Lower leg skin (tissue), 4 donors: ENCODE results near the gene ZNF839. TPM values are rescaled to one million over a fixed set of nuclear protein-coding genes. Genes with fewer than 3 reads are reported as not detected.

ENCODE experiments used
- DNase-seq, 2 donors: peaks; one replicate each; pipeline ENCODE4 v3.0.0-alpha.2; 2019; ENCODE audit warnings: low spot score in 2 of 2
- H3K4me3 ChIP-seq: fragments of 200-600 bp; sonication (generic); 2 replicates; pipeline ENCODE4 v1.5.1; 2017; ENCODE audit warnings: mild to moderate bottlenecking, low read depth; ENCODE audit not compliant: poor library complexity, severe bottlenecking
- POLR2A ChIP-seq, 2 donors: fragments of 450-650 bp; IDR thresholded peaks; one replicate each; pipeline ENCODE4 v1.6.1; 2016 to 2017; ENCODE audit warnings: antibody characterized with exemption in 2 of 2, mild to moderate bottlenecking in 1 of 2, moderate library complexity in 1 of 2
- WGBS, 2 donors: methylation state at CpG; one replicate each; pipeline ENCODE4 v1.1.5; 2018; 5-methylcytosine and 5-hydroxymethylcytosine counted together
- intact Hi-C: fragments of 100-400 bp; cut with DNase I; formaldehyde crosslinking; loops from one replicate; pipeline ENCODE4 v1.15.0; 2023; ENCODE audit warnings: low total_unique reads
- total RNA-seq, 4 donors: library from RNA; depleted of rRNA; stranded (reverse); fragments of >200 nt; gene quantifications; one replicate each; pipeline ENCODE4 v1.1.0, GENCODE V29; 2016
- TF ChIP-seq, protein P1 (sequence below), 3 donors: fragments of 450-650 bp; IDR thresholded peaks; one replicate each; pipeline ENCODE4 v1.5.1; 2016; ENCODE audit warnings: antibody characterized with exemption in 3 of 3, mild to moderate bottlenecking in 3 of 3, moderate library complexity in 2 of 3

The ZNF839 gene
- total RNA-seq, result 10 to 100 TPM; 10.7 to 15.2 (median 13.6) TPM

DNA sequence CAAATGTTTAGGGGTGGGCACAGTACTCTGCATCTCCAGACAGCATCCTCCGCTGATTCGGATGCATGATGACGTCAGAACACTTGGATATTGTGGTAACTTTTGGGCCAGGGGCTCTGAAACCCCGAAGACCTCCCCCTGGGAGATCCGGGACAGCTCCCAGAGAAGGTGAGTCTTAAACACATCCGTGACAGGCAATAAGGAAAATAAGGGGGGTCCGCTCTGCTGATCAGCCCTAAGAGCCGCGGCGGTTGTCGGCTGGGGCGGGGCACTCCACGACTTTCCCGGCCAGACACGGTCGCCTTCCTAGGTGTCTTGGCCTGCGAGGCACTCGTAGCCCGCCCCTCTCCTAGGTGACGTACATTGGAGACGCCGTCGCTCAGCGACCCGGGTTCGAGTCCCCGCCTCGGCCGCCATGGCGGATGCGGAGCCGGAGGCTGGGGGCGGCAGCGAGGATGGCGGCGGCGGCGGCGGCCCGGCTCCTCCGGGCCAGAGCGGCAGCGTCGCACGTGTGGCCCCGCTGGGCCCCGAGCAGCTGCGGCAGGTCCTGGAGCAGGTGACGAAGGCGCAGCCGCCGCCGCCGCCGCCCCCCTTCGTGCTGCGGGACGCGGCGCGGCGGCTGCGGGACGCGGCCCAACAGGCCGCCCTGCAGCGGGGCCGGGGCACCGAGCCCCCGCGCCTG is at the start of gene ZNF839:
ZNF839 (plus strand) TSS at position 396 of the 682 bp plus-strand sequence; CDS start at position 416, 20 bp downstream.
- no peak for TF ChIP-seq POLR2A (IDR thresholded peaks at IDR 0.05)
- TF ChIP-seq, protein P1, sequence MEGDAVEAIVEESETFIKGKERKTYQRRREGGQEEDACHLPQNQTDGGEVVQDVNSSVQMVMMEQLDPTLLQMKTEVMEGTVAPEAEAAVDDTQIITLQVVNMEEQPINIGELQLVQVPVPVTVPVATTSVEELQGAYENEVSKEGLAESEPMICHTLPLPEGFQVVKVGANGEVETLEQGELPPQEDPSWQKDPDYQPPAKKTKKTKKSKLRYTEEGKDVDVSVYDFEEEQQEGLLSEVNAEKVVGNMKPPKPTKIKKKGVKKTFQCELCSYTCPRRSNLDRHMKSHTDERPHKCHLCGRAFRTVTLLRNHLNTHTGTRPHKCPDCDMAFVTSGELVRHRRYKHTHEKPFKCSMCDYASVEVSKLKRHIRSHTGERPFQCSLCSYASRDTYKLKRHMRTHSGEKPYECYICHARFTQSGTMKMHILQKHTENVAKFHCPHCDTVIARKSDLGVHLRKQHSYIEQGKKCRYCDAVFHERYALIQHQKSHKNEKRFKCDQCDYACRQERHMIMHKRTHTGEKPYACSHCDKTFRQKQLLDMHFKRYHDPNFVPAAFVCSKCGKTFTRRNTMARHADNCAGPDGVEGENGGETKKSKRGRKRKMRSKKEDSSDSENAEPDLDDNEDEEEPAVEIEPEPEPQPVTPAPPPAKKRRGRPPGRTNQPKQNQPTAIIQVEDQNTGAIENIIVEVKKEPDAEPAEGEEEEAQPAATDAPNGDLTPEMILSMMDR (IDR thresholded peaks at IDR 0.05), result no peak
- intact Hi-C loops, result loop anchor here (10.0 kb wide), 1 partner anchor 355 kb away; the partner anchor contains the start of gene DYNC1H1
- H3K4me3 ChIP-seq, result peak within 1 kb of the TSS; percentile 51
- 0% methylated on average over 6 to 38 of the region's 71 CpGs for WGBS, 2 donors
- peak; percentile 89 to 98 for DNase-seq

- intact Hi-C loops, result no loop called here
- DNase-seq, result no peak
- WGBS, 2 donors, result 90 to 97% methylated on average over 5 of the region's 5 CpGs
- TF ChIP-seq POLR2A (IDR thresholded peaks at IDR 0.05), result no peak
- TF ChIP-seq, protein P1 (IDR thresholded peaks at IDR 0.05), result no peak
- no peak overlapping the region for H3K4me3 ChIP-seq
Measured at GRCh38 chr14:102272392-102272791, 47.2 kb upstream of the ZNF839 start.

DNA sequence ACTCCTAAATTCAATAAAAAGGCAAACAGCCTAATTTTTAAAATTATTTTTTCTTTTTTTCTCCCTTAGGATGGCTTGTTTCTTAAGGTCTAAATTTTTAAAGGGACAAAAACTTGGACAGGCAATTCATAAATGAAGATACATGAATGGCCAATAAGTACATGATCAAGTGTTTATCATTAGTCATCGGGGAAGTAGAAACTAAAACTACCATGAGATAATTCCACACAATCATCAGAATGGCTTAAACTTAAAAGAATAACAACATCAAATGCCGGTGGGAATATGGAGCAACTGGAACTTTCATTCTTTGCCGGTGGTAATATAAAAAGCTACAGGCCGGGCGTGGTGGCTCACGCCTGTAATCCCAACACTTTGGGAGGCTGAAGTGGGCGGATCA is 43.7 kb upstream of the ZNF839 start:
- WGBS, 2 donors, result 96 to 97% methylated on average over 7 of the region's 7 CpGs
- TF ChIP-seq, protein P1 (IDR thresholded peaks at IDR 0.05), result no peak
- TF ChIP-seq POLR2A (IDR thresholded peaks at IDR 0.05), result no peak
- DNase-seq, result no peak
- intact Hi-C loops, result no loop called here
- H3K4me3 ChIP-seq, result no peak overlapping the region

DNA sequence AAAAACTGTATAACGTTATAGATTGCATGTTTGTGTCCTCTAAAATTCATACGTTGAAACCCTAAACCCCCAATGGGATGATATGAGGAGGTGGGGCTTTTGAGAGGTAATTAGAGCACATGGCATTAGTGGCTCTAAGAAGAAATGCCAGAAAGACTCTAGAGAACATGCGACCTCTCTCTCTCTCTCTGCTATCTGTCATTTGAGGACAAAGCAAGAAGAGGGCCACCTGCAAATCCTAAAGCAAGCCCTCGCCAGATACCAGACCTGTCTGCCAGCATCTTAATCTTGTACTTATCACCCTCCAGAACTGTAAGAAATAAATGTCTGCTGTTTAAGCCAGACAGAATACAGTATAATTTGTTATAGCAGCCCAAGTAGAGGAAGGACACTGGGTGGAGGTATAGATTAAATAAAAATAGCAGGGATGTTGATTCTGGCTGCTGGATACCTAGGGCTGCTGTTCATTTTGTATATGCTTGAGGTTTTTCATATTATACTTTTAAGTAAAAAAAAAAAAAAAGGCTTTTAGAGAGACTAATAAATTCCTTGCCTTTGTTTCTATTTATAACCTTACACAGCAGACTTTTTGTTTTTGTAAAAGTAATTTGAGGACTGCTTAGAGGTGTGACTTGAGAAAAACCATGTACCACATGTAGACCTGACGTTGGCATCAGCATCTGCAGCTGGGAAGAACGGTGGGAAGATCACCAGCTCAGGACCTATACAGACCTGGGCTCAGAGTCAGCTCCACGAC is 41.5 kb upstream of the ZNF839 start:
- no peak overlapping the region for H3K4me3 ChIP-seq
- 74 to 80% methylated on average over 7 of the region's 7 CpGs for WGBS, 2 donors

GRCh38 chr14:102278631-102278935 is 41.0 kb upstream of the ZNF839 start:
- intact Hi-C loops, result no loop called here
- TF ChIP-seq POLR2A (IDR thresholded peaks at IDR 0.05), result no peak
- no peak overlapping the region for H3K4me3 ChIP-seq
- 90 to 93% methylated on average over 6 of the region's 6 CpGs for WGBS, 2 donors
- peak in 1 of 2 donors; percentile 57 for DNase-seq

More for the DNA sequence above, 41.5 kb upstream of the ZNF839 start:
- intact Hi-C loops, result no loop called here
- DNase-seq, result no peak
- no peak for TF ChIP-seq POLR2A (IDR thresholded peaks at IDR 0.05)
- TF ChIP-seq, protein P1 (IDR thresholded peaks at IDR 0.05), result no peak

GRCh38 chr14:102279282-102279681 is 40.3 kb upstream of the ZNF839 start:
- intact Hi-C loops, result no loop called here
- DNase-seq, result peak in 1 of 2 donors; percentile 18
- WGBS, 2 donors, result 91 to 96% methylated on average over 3 of the region's 3 CpGs
- H3K4me3 ChIP-seq, result no peak overlapping the region
- TF ChIP-seq, protein P1 (IDR thresholded peaks at IDR 0.05), result no peak
- TF ChIP-seq POLR2A (IDR thresholded peaks at IDR 0.05), result no peak
